Mucosa of descending colon (tissue), 3 donors: ENCODE data around the gene TMEM229A. TPM values are rescaled to one million over a fixed set of nuclear protein-coding genes. Genes with fewer than 3 reads are reported as not detected.

Experiments used
- ATAC-seq: fragments of 200-7000 bp; cut with Tn5 transposase; one replicate; pipeline ENCODE4 v1.9.1; 2020; ENCODE audit warnings: mild to moderate bottlenecking, moderate library complexity
- DNase-seq, 3 donors: peaks; one replicate each; pipeline ENCODE4 v3.0.0-alpha.2; 2020
- H3K36me3 ChIP-seq: fragments of 200-600 bp; one replicate; pipeline ENCODE4 v1.8.0; 2021; ENCODE audit warnings: low read depth, mild to moderate bottlenecking
- H3K4me1 ChIP-seq: fragments of 200-600 bp; one replicate; pipeline ENCODE4 v1.8.0; 2021; ENCODE audit warnings: low read depth, mild to moderate bottlenecking
- H3K4me3 ChIP-seq: fragments of 200-600 bp; one replicate; pipeline ENCODE4 v1.8.0; 2021; ENCODE audit warnings: mild to moderate bottlenecking
- H3K9me3 ChIP-seq: fragments of 200-600 bp; one replicate; pipeline ENCODE4 v1.8.0; 2021; ENCODE audit warnings: mild to moderate bottlenecking
- intact Hi-C, 2 donors: fragments of 100-400 bp; cut with DNase I in 1 of 2; cut with micrococcal nuclease in 1 of 2; formaldehyde crosslinking; loops; one replicate each; pipeline versions ENCODE4 v1.11.0 to v1.11.1; 2022; cut with DNase I, micrococcal nuclease
- total RNA-seq, 3 donors: library from RNA; stranded (reverse); fragmentation: NEBNext Ultra II Directional in 2 of 3; extraction: Animal tissue kit (Norgen Biotek cat#: 25700) in 2 of 3; gene quantifications; one replicate each; pipeline versions ENCODE4 v1.2.1 to v1.2.4, GENCODE V29; 2021 to 2023
- TF ChIP-seq, protein P1 (sequence below): fragments of 200-600 bp; IDR thresholded peaks from one replicate; pipeline ENCODE4 v1.8.0; 2022; ENCODE audit warnings: antibody characterized with exemption, mild to moderate bottlenecking
- donor health status: DM: no; HTN: no; CAD: no; lungs with moderate emphysema.
- donor health status: DM: no; HTN: no; CAD: no.
- donor health status: DM: no; HTN: yes; CAD: no.

Gene TMEM229A
- total RNA-seq, 3 donors from 2014 or later, result 0.14 to 0.32 TPM; not detected in 1

DNA sequence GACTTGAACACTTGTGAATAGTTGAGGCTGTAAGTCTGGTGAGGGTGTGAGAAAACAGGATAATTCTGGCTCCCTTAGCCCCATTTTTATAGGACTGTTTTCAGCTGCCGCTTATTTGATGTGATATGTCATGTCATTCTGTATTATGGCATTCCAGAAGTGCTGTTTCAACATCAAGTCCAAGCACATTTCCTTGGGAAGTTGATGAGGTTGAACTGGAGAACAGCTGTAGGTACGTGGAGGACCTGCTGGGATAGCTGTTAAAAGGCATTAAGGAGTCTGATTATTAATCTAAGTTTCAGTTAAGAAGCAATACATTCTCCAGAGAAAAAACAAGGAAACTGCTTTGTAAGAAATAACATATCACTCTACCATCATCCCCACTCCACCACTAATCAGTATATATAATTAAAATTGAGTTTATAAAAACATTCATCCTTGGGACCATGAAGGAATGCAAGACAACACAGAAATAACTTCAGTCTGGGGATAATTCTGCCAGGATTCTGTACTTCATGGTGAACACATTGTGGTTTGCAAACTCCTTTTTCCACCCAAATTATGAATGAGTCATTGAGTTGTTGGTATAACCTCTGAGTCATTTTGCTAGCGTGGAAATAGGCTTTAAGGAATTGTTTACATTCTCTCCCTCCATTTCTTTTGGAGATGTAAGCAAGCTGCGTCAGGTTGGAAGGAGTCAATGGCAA is 39.9 kb upstream of the TMEM229A start:
- TF ChIP-seq, protein P1, sequence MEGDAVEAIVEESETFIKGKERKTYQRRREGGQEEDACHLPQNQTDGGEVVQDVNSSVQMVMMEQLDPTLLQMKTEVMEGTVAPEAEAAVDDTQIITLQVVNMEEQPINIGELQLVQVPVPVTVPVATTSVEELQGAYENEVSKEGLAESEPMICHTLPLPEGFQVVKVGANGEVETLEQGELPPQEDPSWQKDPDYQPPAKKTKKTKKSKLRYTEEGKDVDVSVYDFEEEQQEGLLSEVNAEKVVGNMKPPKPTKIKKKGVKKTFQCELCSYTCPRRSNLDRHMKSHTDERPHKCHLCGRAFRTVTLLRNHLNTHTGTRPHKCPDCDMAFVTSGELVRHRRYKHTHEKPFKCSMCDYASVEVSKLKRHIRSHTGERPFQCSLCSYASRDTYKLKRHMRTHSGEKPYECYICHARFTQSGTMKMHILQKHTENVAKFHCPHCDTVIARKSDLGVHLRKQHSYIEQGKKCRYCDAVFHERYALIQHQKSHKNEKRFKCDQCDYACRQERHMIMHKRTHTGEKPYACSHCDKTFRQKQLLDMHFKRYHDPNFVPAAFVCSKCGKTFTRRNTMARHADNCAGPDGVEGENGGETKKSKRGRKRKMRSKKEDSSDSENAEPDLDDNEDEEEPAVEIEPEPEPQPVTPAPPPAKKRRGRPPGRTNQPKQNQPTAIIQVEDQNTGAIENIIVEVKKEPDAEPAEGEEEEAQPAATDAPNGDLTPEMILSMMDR, result no peak
- ATAC-seq, result peak; percentile 37
- no peaks in the 10 kb centered on the region for H3K36me3 ChIP-seq
- H3K4me3 ChIP-seq, result no peak overlapping the region
- no peaks in the 10 kb centered on the region for H3K4me1 ChIP-seq
- no peaks in the 10 kb centered on the region for H3K9me3 ChIP-seq
- DNase-seq, result no peak
- intact Hi-C loops, result no loop called here

DNA sequence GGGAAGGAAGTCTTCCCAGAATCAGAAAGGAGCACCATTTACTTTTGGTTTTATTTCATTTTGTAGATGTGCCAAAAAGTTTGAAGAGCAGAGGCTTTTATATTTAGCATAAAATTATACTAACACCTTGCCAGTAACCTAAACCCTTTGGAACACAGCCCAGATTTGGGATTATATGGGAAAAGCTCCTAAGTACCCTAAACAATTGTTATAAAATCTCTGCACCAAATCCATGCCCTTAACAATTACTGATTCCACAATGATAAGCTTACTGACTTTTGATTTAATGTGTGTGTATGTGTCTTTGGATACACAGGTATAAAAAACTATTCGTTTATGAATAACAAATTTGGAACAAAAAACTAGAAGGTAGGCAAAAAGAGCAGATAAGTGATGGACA is 39.0 kb upstream of the TMEM229A start:
- Histone ChIP-seq H3K36me3 (no peaks in the 10 kb centered on the region), H3K9me3 (no peaks in the 10 kb centered on the region), H3K4me3 (no peak overlapping the region), H3K4me1 (no peaks in the 10 kb centered on the region)
- ATAC-seq (no peak), DNase-seq (no peak)
- intact Hi-C loops, result no loop called here
- TF ChIP-seq, protein P1, result no peak

DNA sequence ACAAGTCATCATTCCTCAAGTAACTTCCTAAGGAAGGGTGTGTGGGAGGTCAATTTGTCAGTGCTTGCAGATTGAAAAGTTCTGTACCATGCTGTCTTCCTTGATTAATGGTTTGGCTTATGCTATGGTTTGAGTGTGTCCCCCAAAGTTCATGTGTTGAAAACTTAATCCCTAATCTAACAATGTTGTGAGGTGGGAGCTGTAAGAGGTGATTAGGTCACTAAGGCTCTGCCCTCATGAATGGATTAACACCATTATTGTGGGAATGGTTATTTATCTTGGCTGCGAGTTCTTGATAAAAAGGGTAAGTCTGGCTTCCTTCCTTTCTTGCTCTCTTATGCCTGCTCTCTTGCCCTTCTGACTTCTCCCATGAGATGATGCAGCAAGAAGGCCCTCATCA is 29.3 kb upstream of the TMEM229A start:
- Histone ChIP-seq H3K9me3 (no peaks in the 10 kb centered on the region), H3K4me3 (no peak overlapping the region), H3K36me3 (no peaks in the 10 kb centered on the region), H3K4me1 (no peaks in the 10 kb centered on the region)
- no peak for ATAC-seq
- DNase-seq, result no peak
- TF ChIP-seq, protein P1, result no peak
- intact Hi-C loops, result no loop called here

DNA sequence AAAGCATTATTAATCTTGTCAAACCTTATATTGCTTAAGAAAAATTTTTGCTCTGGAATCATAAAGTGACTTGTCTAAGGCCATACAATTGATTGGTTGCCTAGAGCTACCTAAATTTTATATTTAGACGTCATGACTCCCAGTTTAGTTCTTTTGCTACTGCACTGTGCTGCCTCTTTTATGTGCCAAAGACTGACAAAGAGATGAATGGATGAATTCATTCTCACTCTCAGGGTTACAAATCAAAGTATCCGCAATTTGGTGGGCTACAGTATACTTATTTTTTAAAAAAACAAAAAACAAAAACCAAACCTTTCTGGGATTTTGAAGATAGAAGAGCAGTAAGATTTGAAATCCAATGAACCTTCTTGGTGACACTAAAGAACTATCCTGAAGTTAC is 27.7 kb upstream of the TMEM229A start:
- H3K36me3 ChIP-seq, result no peaks in the 10 kb centered on the region
- ATAC-seq (no peak), DNase-seq (no peak)
- TF ChIP-seq, protein P1, result no peak
- no peaks in the 10 kb centered on the region for H3K9me3 ChIP-seq
- intact Hi-C loops, result no loop called here
- H3K4me1 ChIP-seq, result no peaks in the 10 kb centered on the region
- H3K4me3 ChIP-seq, result no peak overlapping the region

DNA sequence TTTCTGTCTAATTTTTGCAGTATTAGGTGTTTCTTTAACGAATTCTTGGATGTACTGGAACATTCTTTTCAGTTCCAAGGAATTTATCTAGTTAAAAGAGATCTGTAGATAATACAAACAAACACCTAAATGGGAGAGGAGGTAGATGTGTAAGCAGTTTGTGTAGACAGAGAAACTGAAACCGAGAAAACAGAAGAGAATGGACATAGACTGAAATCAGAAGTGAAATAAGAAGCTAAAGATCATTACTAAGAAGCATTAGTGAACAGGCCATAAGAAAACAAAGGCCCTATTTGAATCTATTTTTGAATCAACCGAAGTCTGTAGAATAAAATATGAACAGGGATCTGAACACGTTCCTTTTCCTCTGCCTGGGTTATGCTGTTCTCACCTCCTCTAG is 26.5 kb upstream of the TMEM229A start:
- intact Hi-C loops, result no loop called here
- Histone ChIP-seq H3K4me3 (no peak overlapping the region), H3K4me1 (no peaks in the 10 kb centered on the region), H3K36me3 (no peaks in the 10 kb centered on the region), H3K9me3 (no peaks in the 10 kb centered on the region)
- DNase-seq (no peak), ATAC-seq (no peak)
- TF ChIP-seq, protein P1, result no peak

DNA sequence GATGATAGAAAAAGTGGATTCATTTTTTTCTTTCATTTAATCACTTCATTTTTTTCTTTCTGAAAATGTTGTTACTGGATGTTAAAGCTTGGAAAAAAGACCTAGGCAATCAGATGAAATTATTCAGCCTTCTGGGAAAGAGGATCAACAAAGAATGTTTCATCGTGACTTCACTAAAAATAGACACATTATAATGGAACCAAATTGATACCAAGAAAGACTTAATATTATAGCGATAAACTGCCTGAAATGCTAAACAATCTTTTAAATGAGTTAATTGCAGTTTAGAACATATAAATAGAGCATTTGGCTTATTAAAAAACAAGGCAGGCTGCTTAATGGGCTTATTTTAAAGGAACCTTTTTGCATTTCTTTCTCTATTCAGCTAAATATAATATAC is 25.6 kb upstream of the TMEM229A start:
- TF ChIP-seq, protein P1, result no peak
- DNase-seq, result no peak
- intact Hi-C loops, result no loop called here
- ATAC-seq, result no peak
- Histone ChIP-seq H3K4me1 (no peaks in the 10 kb centered on the region), H3K36me3 (no peaks in the 10 kb centered on the region), H3K9me3 (no peaks in the 10 kb centered on the region), H3K4me3 (no peak overlapping the region)
